ENCODE results near the gene C12orf56.
"Not testable (repeated sequence)": the region's sequence is repeated elsewhere in the genome, so short reads cannot be mapped to it uniquely, and the experiment has no call there.

C12orf56 gene

DNA sequence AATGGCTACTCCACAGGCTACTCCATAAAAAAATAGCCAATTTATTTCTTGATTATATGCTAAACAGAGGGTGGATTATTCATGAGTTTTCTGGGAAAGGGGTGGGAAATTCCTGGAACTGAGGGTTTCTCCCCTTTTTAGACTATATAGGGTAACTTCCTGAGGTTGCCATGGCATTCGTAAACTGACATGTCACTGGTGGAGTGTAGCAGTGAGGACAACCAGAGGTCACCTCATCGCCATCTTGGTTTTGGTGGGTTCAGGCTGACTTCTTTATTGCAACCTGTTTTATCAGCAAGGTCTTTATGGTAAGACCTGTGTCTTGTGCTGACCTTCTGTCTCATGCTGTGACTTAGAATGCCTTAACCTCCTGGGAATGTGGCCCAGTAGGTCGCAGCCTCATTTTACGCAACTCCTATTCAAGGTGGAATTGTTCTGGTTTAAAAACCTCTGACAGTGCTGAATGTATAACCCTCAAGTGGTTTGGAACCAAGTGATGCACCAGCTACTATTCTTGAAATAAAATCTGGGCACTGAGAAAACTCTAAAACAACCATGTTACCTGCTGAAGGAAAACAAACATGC is 27.7 kb downstream of the C12orf56 start:
- in situ Hi-C loops (cut with MboI; ENCODE audit: low pct_unique_long_range_greater_than_20kb, low sequenced_read_pairs, unreplicated experiment), result no loop called here
- TF ChIP-seq, protein P1, sequence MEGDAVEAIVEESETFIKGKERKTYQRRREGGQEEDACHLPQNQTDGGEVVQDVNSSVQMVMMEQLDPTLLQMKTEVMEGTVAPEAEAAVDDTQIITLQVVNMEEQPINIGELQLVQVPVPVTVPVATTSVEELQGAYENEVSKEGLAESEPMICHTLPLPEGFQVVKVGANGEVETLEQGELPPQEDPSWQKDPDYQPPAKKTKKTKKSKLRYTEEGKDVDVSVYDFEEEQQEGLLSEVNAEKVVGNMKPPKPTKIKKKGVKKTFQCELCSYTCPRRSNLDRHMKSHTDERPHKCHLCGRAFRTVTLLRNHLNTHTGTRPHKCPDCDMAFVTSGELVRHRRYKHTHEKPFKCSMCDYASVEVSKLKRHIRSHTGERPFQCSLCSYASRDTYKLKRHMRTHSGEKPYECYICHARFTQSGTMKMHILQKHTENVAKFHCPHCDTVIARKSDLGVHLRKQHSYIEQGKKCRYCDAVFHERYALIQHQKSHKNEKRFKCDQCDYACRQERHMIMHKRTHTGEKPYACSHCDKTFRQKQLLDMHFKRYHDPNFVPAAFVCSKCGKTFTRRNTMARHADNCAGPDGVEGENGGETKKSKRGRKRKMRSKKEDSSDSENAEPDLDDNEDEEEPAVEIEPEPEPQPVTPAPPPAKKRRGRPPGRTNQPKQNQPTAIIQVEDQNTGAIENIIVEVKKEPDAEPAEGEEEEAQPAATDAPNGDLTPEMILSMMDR (IDR thresholded peaks at IDR 0.05; ENCODE audit: extremely low read depth, insufficient read depth, missing control alignments), result no peak
- DNase-seq (ENCODE audit: low spot score), result no peak

GRCh38 chr12:64361173-64361572 is 29.4 kb downstream of the C12orf56 start:
- in situ Hi-C loops (cut with MboI; ENCODE audit: low pct_unique_long_range_greater_than_20kb, low sequenced_read_pairs, unreplicated experiment); DNase-seq (ENCODE audit: low spot score): not testable (repeated sequence)

GRCh38 chr12:64356209-64356608 is 34.3 kb downstream of the C12orf56 start:
- in situ Hi-C loops (cut with MboI; ENCODE audit: low pct_unique_long_range_greater_than_20kb, low sequenced_read_pairs, unreplicated experiment); DNase-seq (ENCODE audit: low spot score): not testable (repeated sequence)

DNA sequence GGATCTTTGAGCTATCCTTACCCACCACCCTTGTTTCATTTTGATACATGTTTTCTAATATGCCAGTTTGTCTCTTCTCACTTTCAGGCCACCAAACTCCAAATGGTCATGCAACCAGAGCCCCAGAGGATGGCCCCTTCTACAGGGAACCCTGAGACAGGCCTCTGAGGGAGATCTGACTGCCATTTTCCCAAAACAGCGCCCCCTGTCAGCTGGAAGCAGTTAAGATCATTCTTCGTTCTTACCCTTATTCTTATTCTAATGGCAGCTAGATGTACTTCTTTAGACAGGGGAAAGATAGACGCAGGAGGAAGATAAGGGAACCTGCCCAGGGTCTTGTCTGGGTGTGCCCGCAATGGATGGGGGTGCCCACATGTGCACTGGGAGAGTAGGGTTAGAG is 38.4 kb downstream of the C12orf56 start:
- TF ChIP-seq, protein P1 (IDR thresholded peaks at IDR 0.05; ENCODE audit: extremely low read depth, insufficient read depth, missing control alignments), result peak; percentile 8
- in situ Hi-C loops (cut with MboI; ENCODE audit: low pct_unique_long_range_greater_than_20kb, low sequenced_read_pairs, unreplicated experiment), result no loop called here
- no peak for DNase-seq (ENCODE audit: low spot score)

GRCh38 chr12:64351265-64351664 is 39.3 kb downstream of the C12orf56 start:
- TF ChIP-seq, protein P1 (IDR thresholded peaks at IDR 0.05; ENCODE audit: extremely low read depth, insufficient read depth, missing control alignments), result no peak
- in situ Hi-C loops (cut with MboI; ENCODE audit: low pct_unique_long_range_greater_than_20kb, low sequenced_read_pairs, unreplicated experiment), result no loop called here
- DNase-seq (ENCODE audit: low spot score), result no peak

DNA sequence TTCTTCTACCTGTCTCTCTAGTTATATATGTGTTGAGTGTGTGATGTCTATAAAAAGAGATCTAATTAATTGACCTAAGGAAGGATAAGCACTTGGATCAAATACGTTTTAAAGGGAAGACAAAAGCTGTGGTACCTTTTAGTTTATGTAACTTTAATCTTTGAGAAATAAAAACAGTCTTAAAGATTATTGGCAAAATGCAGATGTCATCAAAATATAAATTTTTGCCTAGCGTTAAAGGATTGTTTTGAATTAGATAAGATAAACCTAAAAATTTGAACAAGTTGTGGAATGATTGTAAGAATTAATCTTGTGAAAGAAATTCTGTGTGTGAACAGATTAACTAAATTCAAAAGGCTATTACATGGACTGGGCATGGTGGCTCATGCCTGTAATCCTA is 42.9 kb downstream of the C12orf56 start:
- no peak for DNase-seq (ENCODE audit: low spot score)
- TF ChIP-seq, protein P1 (IDR thresholded peaks at IDR 0.05; ENCODE audit: extremely low read depth, insufficient read depth, missing control alignments), result no peak
- in situ Hi-C loops (cut with MboI; ENCODE audit: low pct_unique_long_range_greater_than_20kb, low sequenced_read_pairs, unreplicated experiment), result no loop called here

DNA sequence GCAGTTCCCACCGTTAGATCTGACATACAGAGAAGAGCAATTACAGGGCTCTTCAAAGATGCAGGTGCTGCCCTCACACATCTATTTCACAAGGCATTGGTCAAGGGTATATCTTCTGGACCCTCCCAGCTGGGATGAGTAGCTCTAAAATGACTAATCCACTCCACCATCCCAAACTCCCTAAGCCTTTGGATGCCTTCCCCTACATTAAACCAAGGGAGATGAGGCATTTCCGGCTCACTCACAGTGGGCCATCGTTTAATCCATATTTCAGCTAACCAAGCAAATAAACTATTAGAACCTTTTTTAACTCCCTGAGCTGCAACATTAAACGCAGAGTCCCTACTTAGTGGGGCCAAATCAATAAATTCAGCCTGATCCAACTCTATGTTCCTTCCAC is 45.9 kb downstream of the C12orf56 start:
- DNase-seq (ENCODE audit: low spot score); in situ Hi-C loops (cut with MboI; ENCODE audit: low pct_unique_long_range_greater_than_20kb, low sequenced_read_pairs, unreplicated experiment): not testable (repeated sequence)

DNA sequence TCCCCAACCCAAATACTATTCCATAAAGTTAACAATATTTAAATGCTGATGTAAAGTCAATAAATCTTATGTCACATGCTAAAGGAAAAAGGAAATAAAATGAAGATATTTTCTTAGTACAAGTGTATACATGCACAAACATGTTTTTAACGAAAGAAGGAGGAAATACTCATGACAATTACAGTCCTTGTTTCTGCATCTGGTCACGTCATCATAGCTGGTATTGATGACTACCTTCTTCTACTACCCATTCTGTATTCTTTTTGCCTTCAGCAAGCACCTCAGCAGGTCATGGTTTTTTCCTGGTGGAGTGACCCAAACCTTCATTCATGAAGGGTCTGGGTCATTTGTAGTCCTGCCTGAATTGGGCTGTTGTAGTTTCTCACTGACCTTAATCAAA is 50.0 kb downstream of the C12orf56 start:
- DNase-seq (ENCODE audit: low spot score); in situ Hi-C loops (cut with MboI; ENCODE audit: low pct_unique_long_range_greater_than_20kb, low sequenced_read_pairs, unreplicated experiment): not testable (repeated sequence)

DNA sequence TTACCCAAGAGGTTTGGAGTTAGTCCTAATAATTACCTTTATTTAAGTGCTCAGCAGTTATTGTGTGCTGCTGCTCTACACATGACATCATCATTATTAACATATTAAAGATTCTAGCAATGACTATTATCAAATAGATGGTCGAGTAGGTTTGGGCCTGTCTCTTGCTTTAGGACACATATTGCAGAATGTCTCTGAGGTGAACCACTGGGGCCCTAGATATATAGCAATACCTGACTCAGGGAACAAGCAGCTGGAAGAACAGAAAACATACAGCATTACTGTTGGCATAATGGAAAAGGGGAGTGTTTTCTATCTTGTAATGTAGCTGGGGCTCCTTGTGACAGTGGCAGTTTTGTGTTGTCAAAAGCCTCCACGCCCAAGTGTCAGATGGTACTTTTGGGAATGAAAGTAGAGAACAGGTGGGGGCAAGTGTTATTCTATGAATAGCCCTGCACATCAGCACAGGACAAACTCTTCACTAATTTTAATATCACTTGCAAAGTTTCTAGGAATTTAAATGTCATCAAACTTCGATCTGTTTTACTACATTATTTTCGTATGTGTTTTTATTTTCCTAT is 54.6 kb downstream of the C12orf56 start:
- DNase-seq (ENCODE audit: low spot score), result no peak
- in situ Hi-C loops (cut with MboI; ENCODE audit: low pct_unique_long_range_greater_than_20kb, low sequenced_read_pairs, unreplicated experiment), result no loop called here
- TF ChIP-seq, protein P1 (IDR thresholded peaks at IDR 0.05; ENCODE audit: extremely low read depth, insufficient read depth, missing control alignments), result no peak
